SHP77 treated with DMSO at 0.1 percent for 48 hours (cell line): ENCODE results near the gene NAV2.

Experiments
- DNase-seq: peaks from one replicate; lab custom pipeline; 2025; lab: John Stamatoyannopoulos, UW

The NAV2 gene

GRCh38 chr11:19866037-19866436 is 153.4 kb downstream of the NAV2 start:
- no peak for DNase-seq

- DNase-seq: no peak
These were observed 153.9 kb downstream of the NAV2 start for GRCh38 chr11:19866521-19866920.

- no peak for DNase-seq
These were observed 154.4 kb downstream of the NAV2 start for GRCh38 chr11:19867064-19867463.

- DNase-seq: no peak
These were observed 155.7 kb downstream of the NAV2 start for GRCh38 chr11:19868281-19868821.

GRCh38 chr11:19868871-19869270 is 156.2 kb downstream of the NAV2 start:
- no peak for DNase-seq

- DNase-seq: no peak
These were observed 156.8 kb downstream of the NAV2 start for GRCh38 chr11:19869466-19869865.

GRCh38 chr11:19869946-19870589 is 157.4 kb downstream of the NAV2 start:
- DNase-seq: no peak

GRCh38 chr11:19871531-19871930 is 158.9 kb downstream of the NAV2 start:
- DNase-seq: no peak

GRCh38 chr11:19872512-19873145 is 160.0 kb downstream of the NAV2 start:
- DNase-seq: no peak

GRCh38 chr11:19873730-19874129 is 161.1 kb downstream of the NAV2 start:
- no peak for DNase-seq

GRCh38 chr11:19874266-19874665 is 161.6 kb downstream of the NAV2 start:
- no peak for DNase-seq

GRCh38 chr11:19876750-19877149 is 164.1 kb downstream of the NAV2 start:
- no peak for DNase-seq

- no peak for DNase-seq
These were observed 165.9 kb downstream of the NAV2 start for GRCh38 chr11:19878520-19878919.

GRCh38 chr11:19879307-19880087 is 166.9 kb downstream of the NAV2 start:
- DNase-seq: no peak

- no peak for DNase-seq
These were observed 167.4 kb downstream of the NAV2 start for GRCh38 chr11:19880088-19880345.

GRCh38 chr11:19881177-19881576 is 168.5 kb downstream of the NAV2 start:
- DNase-seq: no peak

- no peak for DNase-seq
These were observed 169.7 kb downstream of the NAV2 start for GRCh38 chr11:19882356-19882755.

GRCh38 chr11:19886498-19886897 is 173.9 kb downstream of the NAV2 start:
- no peak for DNase-seq

GRCh38 chr11:19887842-19888241 is 175.2 kb downstream of the NAV2 start:
- no peak for DNase-seq

GRCh38 chr11:19889531-19889930 is 176.9 kb downstream of the NAV2 start:
- DNase-seq: no peak

GRCh38 chr11:19890308-19890707 is 177.7 kb downstream of the NAV2 start:
- no peak for DNase-seq

- no peak for DNase-seq
These were observed 178.4 kb downstream of the NAV2 start for GRCh38 chr11:19891022-19891421.

GRCh38 chr11:19892387-19892786 is 179.8 kb downstream of the NAV2 start:
- DNase-seq: no peak
